Thyroid gland (tissue), 4 donors: ENCODE data around the gene LGI2. TPM values are rescaled to one million over a fixed set of nuclear protein-coding genes. Genes with fewer than 3 reads are reported as not detected.

Experiments
- DNase-seq, 2 donors: peaks; one replicate each; pipeline ENCODE4 v3.0.0-alpha.2; 2019
- H3K27ac ChIP-seq, 3 donors: fragments of 200-600 bp; sonication (generic); 1 replicate in 2 of 3; 2 replicates in 1 of 3; pipeline ENCODE4 v1.5.1; 2016 to 2019; ENCODE audit warnings: mild to moderate bottlenecking in 1 of 3, moderate library complexity in 1 of 3
- H3K27me3 ChIP-seq: fragments of 200-600 bp; sonication (generic); one replicate; pipeline ENCODE4 v1.5.1; 2019
- H3K36me3 ChIP-seq, 2 donors: fragments of 200-600 bp; sonication (generic); one replicate each; pipeline ENCODE4 v1.5.1; 2016 to 2019
- H3K4me1 ChIP-seq, 2 donors: fragments of 200-600 bp; sonication (generic); one replicate each; pipeline ENCODE4 v1.5.1; 2017 to 2019
- H3K4me3 ChIP-seq, 3 donors: fragments of 200-600 bp; sonication (generic); replicated peaks in 1 of 3; 1 replicate in 2 of 3; 2 replicates in 1 of 3; pipeline ENCODE4 v1.5.1; 2016; ENCODE audit warnings: mild to moderate bottlenecking in 1 of 3
- H3K9me3 ChIP-seq: fragments of 200-600 bp; sonication (generic); one replicate; pipeline ENCODE4 v1.5.1; 2017
- POLR2A ChIP-seq, 2 donors: fragments of 450-650 bp; IDR thresholded peaks; one replicate each; pipeline ENCODE4 v1.6.1; 2017; ENCODE audit warnings: antibody characterized with exemption in 2 of 2, mild to moderate bottlenecking in 2 of 2, moderate library complexity in 1 of 2
- WGBS, 2 donors: methylation state at CpG; one replicate each; pipeline ENCODE4 v1.1.5; 2017; 5-methylcytosine and 5-hydroxymethylcytosine counted together
- intact Hi-C: fragments of 100-400 bp; cut with DNase I; formaldehyde crosslinking; loops from one replicate; pipeline ENCODE4 v1.15.1; 2023
- total RNA-seq, 4 donors: library from RNA; depleted of rRNA; stranded (reverse); fragments of >200 nt; gene quantifications; one replicate each; pipeline ENCODE4 v1.2.3, GENCODE V29; 2016
- TF ChIP-seq, protein P1 (sequence below), 6 experiments: fragments of 200-600 bp in 3 of 6; fragments of 450-650 bp in 3 of 6; sonication (generic) in 3 of 6; IDR thresholded peaks; one replicate each; pipeline ENCODE4 v1.5.1; 2016 to 2019; ENCODE audit warnings: antibody characterized with exemption in 6 of 6, mild to moderate bottlenecking in 2 of 6, inconsistent platforms in 1 of 6, moderate library complexity in 1 of 6

The LGI2 gene
- total RNA-seq, 4 donors from 2014 or later: 0.45 to 3.7 (median 2.2) TPM

DNA sequence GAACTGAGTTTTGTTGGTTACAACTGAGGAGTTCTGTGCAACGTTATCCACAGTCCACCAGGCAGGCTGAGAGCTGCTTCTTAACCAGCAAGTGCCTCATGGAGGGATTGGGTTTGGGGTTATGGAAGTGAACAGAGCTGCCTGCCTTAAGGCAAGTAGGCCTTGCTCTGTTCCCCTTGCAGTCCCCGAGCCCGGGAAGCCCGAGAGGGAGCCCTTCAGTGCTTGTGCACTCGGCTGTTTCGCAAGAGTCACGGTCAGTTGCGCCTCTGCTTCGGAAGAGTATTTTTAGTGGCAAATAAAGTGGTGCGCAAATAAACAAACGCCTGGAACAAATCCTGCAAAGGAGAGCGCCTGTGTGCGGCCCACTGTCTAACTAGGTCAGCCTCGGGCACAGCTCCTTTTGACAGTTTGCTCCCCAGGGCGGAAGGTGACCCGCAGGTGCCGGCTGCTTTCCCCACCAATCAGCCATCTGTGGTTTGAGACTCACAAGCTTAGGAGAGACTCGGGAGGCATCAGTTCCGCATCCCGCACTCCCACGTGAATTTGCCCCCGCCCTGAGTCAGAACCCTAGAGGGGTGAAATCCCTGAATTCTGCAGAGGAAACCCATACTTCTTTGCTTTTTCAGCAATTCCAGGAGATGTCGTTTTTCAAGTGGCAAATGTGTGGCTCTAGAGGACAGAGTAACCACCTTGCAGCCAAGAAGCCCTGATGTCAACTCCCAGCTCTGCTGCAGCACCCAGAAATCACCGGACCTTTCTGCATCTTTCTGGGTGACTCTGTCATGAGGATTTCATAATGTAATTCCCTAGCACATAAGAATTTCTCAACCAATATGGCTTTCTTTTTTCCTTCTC is 56.8 kb downstream of the LGI2 start:
- H3K4me1 ChIP-seq: peaks cover 28 to 47% of the 10 kb centered on the region in 2 donors
- intact Hi-C loops: loop anchor here (10.0 kb wide), 1 partner anchor 171 kb away; no protein-coding TSS in a partner anchor
- peak; percentile 96 to 97 for DNase-seq
- peak in 1 of 2 donors; percentile 21 for TF ChIP-seq POLR2A (IDR thresholded peaks at IDR 0.05)
- TF ChIP-seq, protein P1, sequence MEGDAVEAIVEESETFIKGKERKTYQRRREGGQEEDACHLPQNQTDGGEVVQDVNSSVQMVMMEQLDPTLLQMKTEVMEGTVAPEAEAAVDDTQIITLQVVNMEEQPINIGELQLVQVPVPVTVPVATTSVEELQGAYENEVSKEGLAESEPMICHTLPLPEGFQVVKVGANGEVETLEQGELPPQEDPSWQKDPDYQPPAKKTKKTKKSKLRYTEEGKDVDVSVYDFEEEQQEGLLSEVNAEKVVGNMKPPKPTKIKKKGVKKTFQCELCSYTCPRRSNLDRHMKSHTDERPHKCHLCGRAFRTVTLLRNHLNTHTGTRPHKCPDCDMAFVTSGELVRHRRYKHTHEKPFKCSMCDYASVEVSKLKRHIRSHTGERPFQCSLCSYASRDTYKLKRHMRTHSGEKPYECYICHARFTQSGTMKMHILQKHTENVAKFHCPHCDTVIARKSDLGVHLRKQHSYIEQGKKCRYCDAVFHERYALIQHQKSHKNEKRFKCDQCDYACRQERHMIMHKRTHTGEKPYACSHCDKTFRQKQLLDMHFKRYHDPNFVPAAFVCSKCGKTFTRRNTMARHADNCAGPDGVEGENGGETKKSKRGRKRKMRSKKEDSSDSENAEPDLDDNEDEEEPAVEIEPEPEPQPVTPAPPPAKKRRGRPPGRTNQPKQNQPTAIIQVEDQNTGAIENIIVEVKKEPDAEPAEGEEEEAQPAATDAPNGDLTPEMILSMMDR (IDR thresholded peaks at IDR 0.05): peak in 1 of 6 experiments; percentile 2
- no peaks in the 10 kb centered on the region for H3K36me3 ChIP-seq
- no peaks in the 10 kb centered on the region for H3K27me3 ChIP-seq
- WGBS, 2 donors: 35 to 44% methylated on average over 24 of the region's 24 CpGs
- no peaks in the 10 kb centered on the region for H3K9me3 ChIP-seq
- no peak overlapping the region for H3K4me3 ChIP-seq
- peak overlapping the region; percentile 51 to 76 (median 71) for H3K27ac ChIP-seq

DNA sequence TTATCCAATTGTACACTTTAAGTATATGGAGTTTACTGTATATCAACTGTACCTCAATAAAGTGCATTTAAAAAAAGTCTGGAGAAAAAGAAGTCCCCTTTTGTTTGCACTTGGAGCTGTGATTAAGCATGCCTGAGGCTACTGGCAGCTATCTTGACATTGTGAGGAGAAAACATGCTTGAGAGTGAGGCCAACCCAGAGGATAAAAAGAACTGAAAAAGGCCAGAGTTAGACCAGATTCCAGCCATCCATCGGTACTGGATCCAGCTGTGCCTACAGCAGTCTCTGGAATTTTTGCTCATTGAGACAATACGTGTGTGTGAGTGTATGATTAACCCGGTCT is 57.4 kb downstream of the LGI2 start:
- no peaks in the 10 kb centered on the region for H3K27me3 ChIP-seq
- no peak overlapping the region for H3K4me3 ChIP-seq
- no peaks in the 10 kb centered on the region for H3K9me3 ChIP-seq
- WGBS, 2 donors: 19 to 25% methylated on average over 3 of the region's 3 CpGs
- peaks cover 28 to 41% of the 10 kb centered on the region in 2 donors for H3K4me1 ChIP-seq
- no peak for DNase-seq
- no peaks in the 10 kb centered on the region for H3K36me3 ChIP-seq
- intact Hi-C loops: loop anchor here (10.0 kb wide), 1 partner anchor 171 kb away; no protein-coding TSS in a partner anchor
- TF ChIP-seq, protein P1 (IDR thresholded peaks at IDR 0.05): no peak
- no peak for TF ChIP-seq POLR2A (IDR thresholded peaks at IDR 0.05)
- H3K27ac ChIP-seq: peak overlapping the region; percentile 51 to 76 (median 71)

DNA sequence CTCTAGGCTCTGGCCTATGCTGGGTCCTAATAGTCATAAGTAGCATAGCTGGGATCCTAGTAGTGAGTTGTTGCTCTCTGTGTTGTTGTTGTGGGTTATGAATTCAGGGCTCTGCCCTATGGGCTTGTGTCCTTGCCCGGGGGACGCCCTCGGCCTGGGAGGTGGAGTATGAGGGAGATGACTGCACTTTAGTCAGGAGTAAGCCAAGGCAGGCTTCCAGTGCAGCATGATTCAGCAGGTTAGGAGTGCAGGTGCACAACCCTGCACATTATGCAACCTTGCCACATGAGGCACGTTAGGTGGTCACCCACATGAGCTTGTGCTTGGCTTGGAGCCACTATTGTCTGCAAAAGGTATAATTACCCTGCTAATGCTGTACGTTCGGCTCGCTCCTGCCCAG is 59.6 kb downstream of the LGI2 start:
- no peak overlapping the region for H3K27ac ChIP-seq
- 62 to 79% methylated on average over 4 to 7 of the region's 7 CpGs for WGBS, 2 donors
- DNase-seq: peak; percentile 52 to 58

DNA sequence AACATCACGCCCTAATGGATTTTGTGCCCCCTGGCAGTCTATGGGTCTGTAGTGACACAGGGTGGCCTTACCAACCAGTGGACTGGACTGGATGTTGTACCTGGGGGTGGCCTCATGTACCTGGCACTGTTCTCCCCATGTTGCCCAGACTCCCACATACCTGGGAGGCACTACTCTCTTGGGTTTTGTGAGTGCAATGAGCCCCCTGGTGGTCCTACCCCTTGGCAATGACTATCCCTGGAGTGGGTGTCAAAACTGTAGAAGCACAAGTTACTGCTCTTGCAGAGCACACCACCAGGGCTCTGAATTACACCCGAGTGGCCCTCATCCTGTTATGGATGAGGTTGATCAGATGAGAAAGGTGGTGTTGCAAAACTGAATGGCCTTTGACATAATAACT is 60.1 kb downstream of the LGI2 start:
- H3K27me3 ChIP-seq: no peaks in the 10 kb centered on the region
- H3K4me3 ChIP-seq: no peak overlapping the region
- peaks cover 28 to 40% of the 10 kb centered on the region in 2 donors for H3K4me1 ChIP-seq
- H3K9me3 ChIP-seq: no peaks in the 10 kb centered on the region
- 89 to 100% methylated on average over 2 of the region's 2 CpGs for WGBS, 2 donors
- DNase-seq: no peak
- H3K27ac ChIP-seq: no peak overlapping the region
- TF ChIP-seq, protein P1 (IDR thresholded peaks at IDR 0.05): no peak
- TF ChIP-seq POLR2A (IDR thresholded peaks at IDR 0.05): no peak
- intact Hi-C loops: loop anchor here (10.0 kb wide), 1 partner anchor 174 kb away; no protein-coding TSS in a partner anchor
- H3K36me3 ChIP-seq: no peaks in the 10 kb centered on the region

More for the DNA sequence above, 59.6 kb downstream of the LGI2 start:
- no peaks in the 10 kb centered on the region for H3K36me3 ChIP-seq
- peaks cover 28 to 40% of the 10 kb centered on the region in 2 donors for H3K4me1 ChIP-seq
- TF ChIP-seq, protein P1 (IDR thresholded peaks at IDR 0.05): no peak
- no peak for TF ChIP-seq POLR2A (IDR thresholded peaks at IDR 0.05)
- H3K27me3 ChIP-seq: no peaks in the 10 kb centered on the region
- intact Hi-C loops: loop anchor here (10.0 kb wide), 1 partner anchor 174 kb away; no protein-coding TSS in a partner anchor
- H3K9me3 ChIP-seq: no peaks in the 10 kb centered on the region
- H3K4me3 ChIP-seq: no peak overlapping the region

DNA sequence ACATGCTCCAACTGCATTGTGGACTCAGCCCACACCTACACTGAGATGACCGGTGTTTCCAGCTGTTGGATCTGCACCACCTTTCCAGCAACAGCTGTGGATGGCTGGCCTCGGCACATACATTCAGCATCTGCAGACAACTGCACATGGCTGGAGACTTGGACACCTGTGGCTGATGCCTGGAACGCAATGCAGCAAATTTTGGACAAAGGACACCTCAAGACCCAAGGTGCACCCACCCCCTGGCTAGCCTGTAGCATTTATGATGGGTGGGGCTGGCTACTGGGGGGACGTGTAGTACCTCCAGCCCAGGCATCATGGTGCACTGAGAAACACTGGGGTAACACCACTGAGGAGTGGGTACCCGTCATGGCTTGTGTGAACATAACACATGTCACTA is 60.6 kb downstream of the LGI2 start:
- no peak for DNase-seq
- H3K27me3 ChIP-seq: no peaks in the 10 kb centered on the region
- 93 to 100% methylated on average over 4 to 5 of the region's 5 CpGs for WGBS, 2 donors
- H3K27ac ChIP-seq: no peak overlapping the region
- no peaks in the 10 kb centered on the region for H3K36me3 ChIP-seq
- H3K4me3 ChIP-seq: no peak overlapping the region
- H3K9me3 ChIP-seq: no peaks in the 10 kb centered on the region
- peaks cover 28 to 40% of the 10 kb centered on the region in 2 donors for H3K4me1 ChIP-seq
- intact Hi-C loops: loop anchor here (10.0 kb wide), 1 partner anchor 175 kb away; no protein-coding TSS in a partner anchor
- TF ChIP-seq, protein P1 (IDR thresholded peaks at IDR 0.05): no peak
- TF ChIP-seq POLR2A (IDR thresholded peaks at IDR 0.05): no peak
